SHP77 (cell line): ENCODE data around the gene CCDC88C.
"Not testable (repeated sequence)": the region's sequence is repeated elsewhere in the genome, so short reads cannot be mapped to it uniquely, and the experiment has no call there.

Experiments
- DNase-seq, 2 experiments: peaks; one replicate each; lab custom pipeline; 2025; lab: John Stamatoyannopoulos, UW

CCDC88C gene

GRCh38 chr14:91415794-91416743 lies 1.6 kb downstream of the CCDC88C start:
- no peak for DNase-seq

- no peak for DNase-seq
Measured at GRCh38 chr14:91414475-91414833, 3.2 kb downstream of the CCDC88C start.

- no peak for DNase-seq
Measured at GRCh38 chr14:91413547-91414474, 3.8 kb downstream of the CCDC88C start.

DNA sequence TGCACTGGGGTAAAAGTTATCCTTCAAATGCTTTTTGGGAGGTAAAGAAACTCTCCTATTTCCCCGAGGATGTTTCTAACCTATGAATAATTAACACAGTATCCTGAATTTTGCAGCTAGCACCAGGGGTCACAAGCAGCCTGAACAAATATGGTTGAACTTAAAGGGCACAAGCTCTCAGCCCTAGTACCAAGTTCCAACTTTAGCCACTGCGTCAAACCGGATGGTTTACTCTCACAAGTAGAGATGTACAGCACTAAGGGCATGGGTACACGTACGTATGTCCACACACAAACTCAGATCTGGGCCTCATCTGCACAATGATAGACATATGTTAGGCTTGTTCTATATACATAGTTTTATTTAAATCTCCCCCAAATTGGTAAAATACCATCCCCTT lies 4.7 kb downstream of the CCDC88C start:
- DNase-seq = no peak

DNA sequence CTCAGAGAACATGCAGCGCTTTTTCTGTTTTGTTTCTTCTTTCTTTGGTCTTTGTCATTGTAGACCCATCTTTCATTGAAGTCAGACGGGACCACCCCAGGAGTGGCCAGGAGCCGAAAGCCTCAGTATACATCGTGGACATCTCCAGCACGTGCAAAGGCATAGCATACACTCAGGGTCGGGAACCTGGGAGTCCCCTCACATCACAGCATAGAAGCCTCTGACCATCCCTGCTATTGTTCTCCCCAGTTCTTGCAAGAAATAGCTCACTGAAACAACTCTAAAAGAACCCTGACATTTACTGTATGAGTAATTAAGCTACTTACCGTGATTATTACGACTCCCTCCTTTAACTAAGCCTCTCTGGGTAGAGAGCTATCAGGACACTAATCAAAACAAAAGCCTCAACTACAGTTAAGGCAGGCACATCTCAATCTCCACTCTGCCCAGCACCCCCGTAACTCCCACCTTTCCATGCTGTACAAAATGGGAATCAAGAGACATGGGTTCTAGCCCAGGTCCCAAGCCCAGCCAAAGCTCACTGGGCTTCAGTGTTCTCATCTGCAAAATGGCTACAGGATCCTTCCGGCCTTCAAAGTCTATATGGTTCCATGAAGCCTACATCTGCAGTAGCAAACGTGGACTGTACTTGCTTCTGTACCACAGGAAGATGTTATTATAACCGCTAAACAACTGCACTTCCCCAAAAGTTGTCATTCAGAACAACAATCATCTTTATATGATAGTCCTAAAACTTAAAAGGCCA lies 6.7 kb downstream of the CCDC88C start:
- no peak for DNase-seq

GRCh38 chr14:91409928-91410718 lies 7.5 kb downstream of the CCDC88C start:
- no peak for DNase-seq

DNA sequence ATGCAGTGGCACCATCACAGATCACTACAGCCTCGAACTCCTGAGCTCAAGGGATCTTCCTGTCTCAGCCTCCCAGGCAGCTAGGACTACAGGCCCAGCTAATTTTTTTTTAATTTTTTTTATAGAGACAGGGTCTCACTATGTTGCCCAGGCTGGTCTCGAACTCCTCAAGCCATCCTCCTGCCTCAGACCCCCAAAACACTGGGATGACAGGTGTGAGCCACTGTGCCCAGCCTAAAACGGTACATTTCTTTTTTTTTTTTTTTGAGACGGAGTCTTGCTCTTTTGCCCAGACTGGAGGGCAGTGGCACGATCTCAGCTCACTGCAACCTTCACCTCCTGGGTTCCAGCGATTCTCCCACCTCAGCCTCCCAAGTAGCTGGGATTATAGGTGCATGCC lies 8.4 kb downstream of the CCDC88C start:
- DNase-seq = not testable (repeated sequence)

DNA sequence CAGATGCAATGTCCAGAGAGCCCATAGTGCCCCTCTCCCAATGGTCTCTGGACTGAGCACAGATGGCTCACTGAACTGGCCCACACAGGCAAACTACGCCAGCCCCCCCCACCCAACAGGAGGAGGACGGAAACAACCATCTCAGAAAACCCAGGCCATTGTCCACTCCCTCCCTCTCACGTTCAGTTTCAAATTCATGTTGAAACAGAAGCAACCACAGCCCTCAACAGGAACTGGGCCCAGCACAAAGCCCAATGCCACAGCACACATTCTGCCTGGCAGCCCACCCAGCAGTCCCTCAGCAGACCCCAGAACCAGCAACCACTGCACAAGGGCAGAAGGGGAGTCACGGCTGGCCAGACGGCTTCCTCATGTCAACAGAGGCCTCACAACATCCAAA lies 10.6 kb downstream of the CCDC88C start:
- no peak for DNase-seq

- DNase-seq = no peak
Measured at GRCh38 chr14:91406451-91406850, 11.2 kb downstream of the CCDC88C start.

GRCh38 chr14:91405724-91406435 lies 11.7 kb downstream of the CCDC88C start:
- no peak for DNase-seq

- DNase-seq = no peak
Measured at GRCh38 chr14:91405241-91405721, 12.3 kb downstream of the CCDC88C start.

DNA sequence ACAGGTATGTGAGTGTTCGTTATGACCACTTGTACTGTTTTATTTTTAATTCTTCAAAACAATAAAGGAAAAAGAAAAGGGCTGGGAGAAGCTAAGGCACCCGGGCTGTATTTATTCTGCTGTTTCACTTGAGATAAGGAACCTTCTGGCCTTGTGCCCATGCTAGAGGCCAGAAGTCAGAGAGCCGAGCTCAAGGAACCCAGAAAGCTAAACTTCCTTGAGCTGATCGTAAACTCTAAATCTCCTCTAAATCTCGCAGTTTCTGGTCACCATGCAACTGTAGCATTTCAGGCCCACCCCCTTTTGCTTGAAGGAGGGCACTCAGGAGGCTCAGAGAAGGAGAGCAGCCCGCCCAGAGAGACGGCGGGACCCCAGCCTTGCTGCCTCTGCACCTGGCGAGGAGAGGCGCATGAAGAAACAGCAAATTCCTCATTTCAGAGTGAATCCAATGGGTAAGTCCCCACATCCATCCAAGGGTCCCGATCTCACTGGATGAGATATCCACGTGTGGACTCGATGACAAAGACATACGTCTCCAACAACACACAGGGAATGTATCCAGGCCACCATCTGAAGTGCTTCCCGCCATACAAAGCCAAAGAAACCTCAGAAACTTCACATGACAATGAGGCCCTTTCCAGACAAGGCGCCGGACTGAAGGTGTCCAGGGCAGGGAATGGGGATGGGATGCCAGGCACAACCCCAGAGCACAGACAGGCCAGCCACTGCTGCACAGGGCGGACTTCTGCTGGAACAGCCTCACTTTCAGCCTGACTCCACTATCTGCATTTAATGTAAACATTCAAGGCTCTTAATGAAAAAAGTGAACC lies 14.6 kb downstream of the CCDC88C start:
- DNase-seq = no peak

- no peak for DNase-seq
Measured at GRCh38 chr14:91402348-91402747, 15.3 kb downstream of the CCDC88C start.

DNA sequence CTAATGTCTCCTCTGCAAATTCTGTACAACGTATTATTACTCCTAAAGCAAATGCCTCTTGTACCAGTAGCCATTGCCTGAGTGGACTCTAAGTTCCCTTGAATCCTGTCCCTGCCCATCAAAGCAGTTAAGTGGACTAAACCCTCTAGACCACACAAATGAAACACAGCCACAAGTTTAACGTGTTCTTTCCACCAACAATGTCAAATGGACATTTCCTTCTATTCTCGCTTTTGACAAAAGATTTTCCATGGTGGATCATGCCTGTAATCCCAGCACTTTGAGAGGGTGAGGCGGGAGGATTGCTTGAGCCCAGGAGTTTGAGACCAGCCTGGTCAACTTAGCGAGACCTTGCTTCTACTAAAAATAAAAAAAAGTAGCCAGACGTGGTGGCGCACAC lies 15.9 kb downstream of the CCDC88C start:
- DNase-seq = no peak

DNA sequence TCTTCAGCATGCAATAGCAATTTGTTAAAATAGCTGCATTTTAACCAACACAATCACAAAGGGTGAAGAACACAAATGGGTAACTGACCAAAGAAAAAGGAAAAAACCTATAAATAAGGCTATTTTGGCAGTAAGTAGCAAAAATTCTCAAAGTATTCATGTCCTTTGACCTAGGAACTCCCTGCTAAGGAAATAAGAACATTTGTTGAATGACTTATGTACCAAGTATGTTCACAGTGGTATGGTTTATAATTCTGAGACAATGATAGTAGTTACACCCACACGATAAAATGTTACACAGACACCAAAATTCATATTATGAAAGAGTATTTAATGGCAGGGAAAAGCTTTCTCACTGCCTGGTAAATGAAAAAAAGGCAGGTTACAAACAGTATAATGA lies 16.9 kb downstream of the CCDC88C start:
- no peak for DNase-seq

DNA sequence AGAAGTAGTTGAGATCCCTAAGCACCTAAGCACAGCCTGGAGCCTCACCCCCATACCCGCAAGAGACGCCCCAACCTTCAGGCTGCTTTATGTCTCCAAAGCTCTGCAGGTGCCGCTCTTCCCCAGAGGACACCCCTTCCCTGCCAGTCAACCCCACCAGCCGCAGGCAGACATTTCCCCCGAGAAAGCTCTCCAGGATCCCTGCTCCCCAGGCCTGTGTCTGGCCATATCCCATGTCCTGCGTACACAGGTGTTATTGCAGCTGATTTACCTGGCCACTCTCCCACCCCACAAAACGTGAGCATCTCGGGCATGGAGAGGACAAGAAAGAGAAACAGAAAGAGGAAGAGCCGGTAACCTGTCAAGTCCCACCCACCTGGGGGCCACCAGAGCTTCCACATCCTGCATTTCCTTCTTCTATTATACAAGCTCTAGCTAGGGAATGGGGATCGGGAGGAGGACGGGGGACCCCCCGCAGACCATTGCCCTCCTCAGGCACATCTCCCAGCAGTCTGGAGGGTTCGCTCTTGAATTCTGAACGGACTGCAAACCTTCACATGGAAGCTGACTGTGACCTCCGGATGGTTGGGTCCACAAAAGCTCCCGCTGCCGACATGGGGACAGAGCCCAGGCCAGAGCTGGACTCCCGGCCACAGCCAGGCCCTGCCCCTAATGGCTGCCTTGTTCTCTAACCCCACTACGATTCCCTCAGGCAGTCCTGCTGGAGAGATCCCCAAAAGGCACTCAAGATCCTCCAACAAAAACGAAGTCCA lies 17.6 kb downstream of the CCDC88C start:
- no peak for DNase-seq

- no peak for DNase-seq
Measured at GRCh38 chr14:91398707-91399106, 18.9 kb downstream of the CCDC88C start.

DNA sequence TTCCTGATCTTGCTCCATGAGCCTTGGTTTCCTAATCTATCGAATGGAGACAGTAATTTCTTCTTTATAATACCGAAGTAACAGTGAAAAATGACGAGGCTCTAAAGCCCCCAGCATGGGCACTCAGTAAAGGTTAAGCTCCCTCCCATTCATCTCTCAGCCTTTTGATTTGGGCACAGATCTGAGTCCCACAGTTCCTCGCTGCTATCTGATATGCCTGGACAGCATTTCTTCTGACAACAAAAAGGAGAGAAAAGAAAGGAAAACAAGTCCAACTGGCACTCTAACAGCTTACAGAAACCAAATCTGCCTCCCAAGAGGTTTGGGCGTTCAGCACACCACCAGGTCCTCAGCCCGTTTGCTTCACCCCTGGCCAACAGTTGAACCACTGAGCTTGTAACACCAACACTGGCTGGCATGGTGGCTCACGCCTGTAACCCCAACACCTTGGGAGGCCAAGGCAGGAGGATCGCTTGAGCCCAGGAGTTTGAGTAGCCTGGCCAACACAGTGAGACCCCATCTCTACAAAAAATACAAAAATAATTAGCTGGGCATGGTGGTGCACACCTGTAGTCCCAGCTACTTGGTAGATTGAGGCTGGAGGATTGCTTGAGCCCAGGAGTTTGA lies 19.5 kb downstream of the CCDC88C start:
- no peak for DNase-seq
